HG03139 (cell line): Measurements from ENCODE around the gene C21orf91.

Experiments
- ATAC-seq: cut with Tn5 transposase; IDR thresholded peaks from one replicate; pipeline ENCODE4 v1.9.1; 2021; ENCODE audit not compliant: unreplicated experiment

The C21orf91 gene

DNA sequence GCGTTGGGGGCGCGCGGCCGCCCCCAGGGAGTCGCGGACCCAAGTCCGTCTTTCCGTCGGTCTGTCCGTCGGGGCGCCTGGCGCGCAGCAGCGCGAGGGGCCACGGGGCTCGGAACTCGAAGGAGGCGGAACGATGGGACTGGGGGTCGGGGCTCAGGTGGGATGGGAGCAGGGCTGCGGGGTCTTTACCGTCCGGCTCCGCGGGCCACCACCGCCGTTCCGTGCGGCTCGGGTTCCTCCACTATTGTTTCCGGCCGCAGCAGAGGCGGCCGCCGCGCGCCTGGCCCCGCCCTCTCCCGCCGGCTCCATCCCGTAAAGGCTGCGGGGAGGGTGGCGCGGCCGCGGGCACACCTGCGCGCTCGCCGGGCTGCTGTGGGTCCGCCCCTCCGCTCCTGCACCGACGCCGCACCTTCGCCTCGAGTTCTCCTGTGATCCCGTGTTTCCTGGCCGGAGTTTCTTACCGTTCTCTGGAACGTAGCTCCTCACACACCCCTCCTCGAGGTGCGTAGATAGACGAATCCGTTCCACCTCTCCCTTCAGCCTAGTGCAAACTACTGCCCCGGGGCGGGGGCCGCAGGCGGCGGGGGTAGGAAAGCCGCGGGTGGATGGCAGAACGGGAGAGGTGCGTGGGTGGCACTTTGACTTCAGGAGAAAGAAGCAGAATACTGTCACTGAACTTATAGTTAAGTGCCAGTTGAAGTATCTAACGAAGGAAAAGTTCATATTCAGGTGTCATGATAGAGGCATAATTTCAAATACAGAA, at the start of gene C21orf91:
TSS of gene C21orf91 (minus strand) at position 243 of the 763 bp plus-strand sequence. CDS start 1,038 bp downstream, outside the sequence.
- peak; percentile 79 for ATAC-seq

GRCh38 chr21:17866590-17866989, 47.4 kb upstream of the C21orf91 start:
- ATAC-seq = no peak

DNA sequence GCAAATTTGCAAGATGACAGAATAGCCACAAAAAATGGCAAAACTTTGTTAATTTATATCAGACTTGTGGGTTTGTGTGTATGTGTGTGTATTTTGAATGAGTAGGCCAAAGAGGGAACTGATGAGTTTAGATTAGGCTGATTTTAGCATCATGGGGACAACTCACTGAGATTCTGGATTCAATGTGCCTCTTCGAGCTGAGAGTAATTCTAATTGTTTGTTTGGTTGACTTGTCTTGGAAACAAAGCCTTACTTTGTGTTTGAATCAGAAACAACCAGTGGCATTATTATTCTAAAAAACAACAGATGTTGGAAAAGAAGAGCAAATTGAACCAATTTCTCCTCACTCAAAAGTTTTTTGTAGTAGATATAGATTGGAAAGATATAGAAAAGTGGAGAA, 40.5 kb upstream of the C21orf91 start:
- ATAC-seq = no peak

DNA sequence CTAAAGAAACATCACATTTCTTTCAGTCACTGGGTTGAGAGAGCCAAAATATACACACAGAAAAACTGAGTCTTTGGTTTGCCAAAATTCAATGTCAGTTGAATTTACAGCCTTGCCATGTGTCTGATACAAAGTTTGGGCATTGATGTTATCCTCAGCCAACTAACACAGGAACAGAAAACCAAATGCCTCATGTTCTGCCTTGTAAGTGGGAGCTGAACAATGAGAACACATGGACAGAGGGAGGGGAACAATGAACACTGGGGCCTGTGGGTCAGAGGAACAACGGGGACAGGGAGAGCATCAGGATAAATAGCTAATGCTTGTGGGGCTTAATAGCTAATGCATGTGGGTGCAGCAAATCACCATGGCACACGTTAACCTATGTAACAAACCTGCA, 39.6 kb upstream of the C21orf91 start:
- ATAC-seq = no peak

GRCh38 chr21:17854745-17855144, 35.6 kb upstream of the C21orf91 start:
- ATAC-seq = no peak

DNA sequence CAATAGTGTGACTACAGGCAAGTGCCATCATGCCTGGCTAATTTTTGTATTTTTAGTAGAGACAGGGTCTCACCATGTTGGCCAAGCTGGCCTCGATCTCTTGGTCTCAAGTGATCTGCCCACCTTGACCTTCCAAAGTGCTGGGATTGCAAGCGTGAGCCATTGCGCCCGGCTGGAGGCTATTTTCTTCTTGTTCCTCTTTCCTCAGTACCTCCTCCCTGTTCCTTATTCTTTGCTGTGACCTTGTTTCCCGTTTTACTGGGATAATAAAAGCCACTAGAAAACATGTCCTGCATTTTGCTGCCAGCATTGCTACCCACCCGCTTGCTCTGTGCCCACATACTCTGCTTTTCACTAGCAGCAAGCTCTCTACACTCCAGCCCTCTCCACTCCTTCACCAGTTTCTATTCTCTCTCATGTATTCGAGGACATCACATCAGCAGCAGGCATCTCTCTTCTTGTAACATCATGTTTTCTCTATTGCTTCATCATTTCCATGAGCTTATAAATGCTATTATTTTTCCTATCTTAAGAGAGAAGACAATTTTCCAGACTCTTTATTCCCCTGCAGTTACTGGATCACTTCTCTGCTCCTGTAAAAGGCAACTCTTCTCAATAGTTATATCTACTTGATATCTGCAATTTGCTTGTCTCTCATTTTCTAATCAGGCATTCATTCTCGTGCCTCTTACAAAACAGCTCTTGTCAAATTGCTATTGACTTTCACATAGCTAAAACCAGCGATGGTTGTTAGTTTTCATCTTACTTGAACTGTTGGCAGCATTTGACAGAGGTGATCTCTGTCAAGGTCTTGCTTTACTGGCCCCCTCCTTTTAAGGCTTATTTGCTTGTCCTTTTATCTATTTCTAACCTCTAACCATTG, 34.5 kb upstream of the C21orf91 start:
- ATAC-seq = no peak

- peak; percentile 94 for ATAC-seq
These were observed 29.1 kb upstream of the C21orf91 start for GRCh38 chr21:17848228-17848627.

GRCh38 chr21:17841103-17841502, 21.9 kb upstream of the C21orf91 start:
- no peak for ATAC-seq

- no peak for ATAC-seq
These were observed 15.6 kb upstream of the C21orf91 start for GRCh38 chr21:17834639-17835354.

DNA sequence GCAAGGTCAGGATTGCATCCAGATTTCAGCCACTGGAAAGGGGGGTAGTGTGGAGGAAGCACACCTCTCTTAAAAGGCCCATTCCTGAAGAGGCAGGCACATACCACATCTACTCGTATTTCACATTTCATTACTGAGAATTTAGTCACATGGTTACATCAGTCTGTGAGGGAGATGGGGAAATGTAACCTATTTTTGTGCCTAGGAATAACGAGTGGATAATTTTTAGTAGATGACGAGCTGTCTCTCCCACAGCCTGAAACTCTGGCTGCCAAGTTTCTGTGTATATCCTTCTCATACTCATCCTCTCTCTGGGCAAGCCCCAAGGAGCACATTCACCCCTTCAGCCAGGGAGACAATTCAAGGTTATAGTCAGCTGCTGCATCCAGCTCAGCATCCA, 10.3 kb upstream of the C21orf91 start:
- ATAC-seq = no peak

DNA sequence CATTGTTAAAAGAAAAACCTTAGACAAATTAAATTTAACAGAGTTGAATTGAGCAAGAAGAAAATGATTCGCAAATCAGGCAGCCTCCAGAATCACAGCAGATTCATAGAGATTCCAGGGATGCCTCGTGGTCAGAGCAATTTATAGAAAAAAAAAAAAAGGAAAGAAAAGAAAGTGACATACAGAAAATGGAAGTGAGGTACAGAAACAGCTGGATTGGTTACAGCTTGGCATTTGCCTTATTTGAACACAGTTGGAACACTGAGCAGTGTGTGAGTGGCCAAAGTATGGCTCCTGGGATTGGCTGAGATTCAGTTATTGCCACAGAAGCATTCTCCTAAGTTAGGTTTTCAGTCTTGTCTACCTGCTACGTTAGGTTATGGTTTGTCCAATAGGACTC, 9.1 kb upstream of the C21orf91 start:
- ATAC-seq = no peak

- ATAC-seq = no peak
These were observed 4.7 kb upstream of the C21orf91 start for GRCh38 chr21:17823846-17824245.

DNA sequence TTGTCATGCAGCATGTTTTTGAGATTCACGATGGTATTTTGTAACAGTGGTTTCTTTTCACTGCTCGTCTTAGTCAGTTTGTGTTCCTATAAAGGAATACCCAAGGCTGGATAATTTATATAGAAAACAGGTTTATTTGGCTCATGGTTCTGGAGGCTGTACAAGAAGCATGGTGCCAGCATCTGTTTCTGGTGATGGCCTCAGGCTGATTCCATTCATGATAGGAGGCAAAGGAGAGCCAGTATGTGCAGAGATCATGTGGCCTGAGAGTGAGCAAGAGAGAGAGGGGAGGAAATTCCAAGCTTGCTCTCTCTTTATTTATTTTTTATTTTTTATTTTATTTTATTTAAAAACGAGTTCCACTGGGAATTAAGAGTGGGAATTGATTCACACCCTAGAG, 2.0 kb upstream of the C21orf91 start:
- no peak for ATAC-seq

DNA sequence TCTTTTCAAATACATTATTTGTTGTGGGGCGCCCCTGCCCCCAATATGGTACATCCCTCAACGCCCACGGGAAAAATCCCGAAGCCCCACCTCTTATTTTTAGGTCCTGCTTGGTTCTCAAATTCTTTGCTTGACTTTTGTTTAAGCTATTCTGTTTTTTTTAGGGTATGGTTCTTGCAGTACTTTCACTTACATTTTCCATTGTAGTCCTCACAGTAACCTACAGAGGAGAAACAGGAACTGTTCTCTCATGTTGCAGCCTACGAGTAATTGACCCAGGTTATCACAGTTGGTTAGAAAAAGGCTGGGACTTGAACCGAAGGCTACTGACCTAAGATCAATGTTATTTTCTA, 697 bp upstream of the C21orf91 start:
- ATAC-seq = peak; percentile 60

GRCh38 chr21:17818186-17819113, 706 bp downstream of the C21orf91 start:
- ATAC-seq = peak; percentile 13

GRCh38 chr21:17813353-17813752, 5.8 kb downstream of the C21orf91 start:
- no peak for ATAC-seq

DNA sequence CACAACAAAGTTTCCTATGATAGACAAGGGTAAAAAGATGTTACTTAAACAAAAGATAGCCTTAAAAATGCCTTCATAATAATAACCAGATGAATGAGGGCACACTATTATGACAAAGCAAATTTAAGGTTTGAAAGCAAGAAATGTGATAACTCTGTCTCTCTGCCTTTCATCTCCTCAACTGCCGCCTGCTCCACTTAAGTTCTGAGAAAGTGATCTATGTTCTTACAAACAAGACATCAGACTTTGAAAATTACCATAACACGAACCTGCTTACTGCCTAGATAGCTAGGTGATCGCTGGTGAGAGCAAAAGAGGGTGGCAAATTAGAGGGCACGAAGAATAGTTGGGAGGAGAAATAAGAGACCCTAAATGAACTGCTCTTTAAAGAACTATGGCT, 13.2 kb downstream of the C21orf91 start:
- ATAC-seq = no peak

DNA sequence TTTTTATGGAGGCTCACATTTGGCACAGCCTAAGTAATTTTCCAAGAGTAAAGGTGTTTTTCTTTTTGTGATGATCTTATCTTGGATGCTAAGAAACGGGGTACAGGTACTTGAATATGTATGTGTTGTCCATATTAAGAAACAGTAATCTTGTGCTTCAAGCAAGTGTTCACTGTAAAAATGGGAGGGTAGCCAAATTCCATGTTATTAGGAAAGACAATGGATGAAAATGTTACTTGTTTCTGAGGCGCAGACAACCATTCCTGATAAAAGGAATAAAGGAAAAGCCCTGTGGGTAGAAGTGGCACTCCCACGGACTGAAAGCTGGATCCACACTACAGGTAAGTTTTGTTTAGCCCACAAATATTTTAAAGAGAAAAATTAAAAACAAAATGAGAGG, 15.6 kb downstream of the C21orf91 start:
- no peak for ATAC-seq

- ATAC-seq = no peak
These were observed 16.6 kb downstream of the C21orf91 start for GRCh38 chr21:17802572-17802971.

GRCh38 chr21:17799414-17800164, 19.6 kb downstream of the C21orf91 start:
- ATAC-seq = no peak
